NCI-H446 (cell line): Measurements from ENCODE around the gene AKIRIN1.
A peak's percentile ranks its signal among the peaks of the same experiment; 100 is the strongest.
"Not testable (repeated sequence)": the region's sequence is repeated elsewhere in the genome, so short reads cannot be mapped to it uniquely, and the experiment has no call there.

Experiments used
- DNase-seq, 2 experiments: peaks; one replicate each; lab custom pipeline; 2025; lab: John Stamatoyannopoulos, UW

Gene AKIRIN1

GRCh38 chr1:38990738-38991637 is at the start of gene AKIRIN1:
Gene AKIRIN1 (plus strand): TSS chr1:38991276. CDS start chr1:38991381, 105 bp downstream.
- peak; percentile 91 to 98 for DNase-seq

GRCh38 chr1:38941527-38942019 is 49.5 kb upstream of the AKIRIN1 start, which contains the start of gene RHBDL2:
Gene RHBDL2 (minus strand): TSS chr1:38941830. CDS start chr1:38919212, 22,618 bp downstream.
- peak in 1 of 2 experiments; percentile 49 for DNase-seq

- no peak for DNase-seq
Measured at GRCh38 chr1:38942664-38943428, 48.2 kb upstream of the AKIRIN1 start.

GRCh38 chr1:38944547-38944946 is 46.5 kb upstream of the AKIRIN1 start:
- DNase-seq: no peak

GRCh38 chr1:38950553-38950952 is 40.5 kb upstream of the AKIRIN1 start:
- DNase-seq: no peak

GRCh38 chr1:38953433-38953860 is 37.6 kb upstream of the AKIRIN1 start:
- DNase-seq: no peak

- DNase-seq: no peak
Measured at GRCh38 chr1:38958967-38959366, 32.1 kb upstream of the AKIRIN1 start.

- no peak for DNase-seq
Measured at GRCh38 chr1:38962113-38962512, 29.0 kb upstream of the AKIRIN1 start.

- DNase-seq: no peak
Measured at GRCh38 chr1:38962560-38962959, 28.5 kb upstream of the AKIRIN1 start.

GRCh38 chr1:38964140-38964548 is 26.9 kb upstream of the AKIRIN1 start:
- no peak for DNase-seq

- not testable (repeated sequence) for DNase-seq
Measured at GRCh38 chr1:38973145-38973544, 17.9 kb upstream of the AKIRIN1 start.

- DNase-seq: peak in 1 of 2 experiments; percentile 25
Measured at GRCh38 chr1:38973659-38974437, 17.2 kb upstream of the AKIRIN1 start.

GRCh38 chr1:38977399-38978244 is 13.5 kb upstream of the AKIRIN1 start:
- DNase-seq: not testable (repeated sequence)

GRCh38 chr1:38978245-38978542 is 12.9 kb upstream of the AKIRIN1 start:
- DNase-seq: not testable (repeated sequence)

GRCh38 chr1:38979380-38979779 is 11.7 kb upstream of the AKIRIN1 start:
- DNase-seq: not testable (repeated sequence)

GRCh38 chr1:38989979-38990378 is 1.1 kb upstream of the AKIRIN1 start:
- DNase-seq: no peak

- DNase-seq: peak in 1 of 2 experiments; percentile 8
Measured at GRCh38 chr1:38990386-38990737, 714 bp upstream of the AKIRIN1 start.

GRCh38 chr1:38991638-38992411 is 749 bp downstream of the AKIRIN1 start:
- DNase-seq: peak in 1 of 2 experiments; percentile 22

GRCh38 chr1:38992412-38993111 is 1.5 kb downstream of the AKIRIN1 start:
- DNase-seq: no peak

- no peak for DNase-seq
Measured at GRCh38 chr1:38994196-38994595, 3.1 kb downstream of the AKIRIN1 start.
